CD4-positive, CD25-positive, alpha-beta regulatory T cell (primary cell): ENCODE results near the gene ATP8A1. TPM values are rescaled to one million over a fixed set of nuclear protein-coding genes. Genes with fewer than 3 reads are reported as not detected.
A peak's percentile ranks its signal among the peaks of the same experiment; 100 is the strongest.

Experiments
- ATAC-seq, 2 donors: fragments of 150-1000 bp; cut with Tn5 transposase; one replicate each; pipeline ENCODE4 v1.10.0; 2021; ENCODE audit warnings: low read depth in 2 of 2, moderate number of reproducible peaks in 2 of 2, moderate library complexity in 1 of 2
- DNase-seq, 3 donors: peaks; one replicate each; pipeline versions ENCODE4 v3.0.0 to v3.0.0-alpha.2; 2012 to 2022; ENCODE audit warnings: mixed read lengths in 1 of 3
- H3K27ac ChIP-seq: one replicate; pipeline ENCODE4 v1.7.0; 2013; ENCODE audit warnings: mild to moderate bottlenecking, low read length; ENCODE audit not compliant: insufficient read depth, poor library complexity, severe bottlenecking
- H3K27me3 ChIP-seq: one replicate; pipeline ENCODE4 v1.7.0; 2013; ENCODE audit warnings: low read length; ENCODE audit not compliant: control insufficient read depth, insufficient read depth
- H3K36me3 ChIP-seq: one replicate; pipeline ENCODE4 v1.7.0; 2013; ENCODE audit warnings: mild to moderate bottlenecking, low read length, moderate library complexity; ENCODE audit not compliant: control insufficient read depth, insufficient read depth
- H3K4me1 ChIP-seq: 2 replicates; pipeline ENCODE4 v1.7.0; 2013; ENCODE audit warnings: mild to moderate bottlenecking, low read length; ENCODE audit not compliant: insufficient read depth, control insufficient read depth, poor library complexity, severe bottlenecking
- H3K4me3 ChIP-seq: one replicate; pipeline ENCODE4 v1.7.0; 2013; ENCODE audit warnings: low read depth, mild to moderate bottlenecking, low read length, moderate library complexity
- H3K9me3 ChIP-seq, 2 experiments: 1 replicate in 1 of 2; 2 replicates in 1 of 2; pipeline ENCODE4 v1.7.0; 2013; ENCODE audit warnings: low read length in 2 of 2, mild to moderate bottlenecking in 1 of 2, moderate library complexity in 1 of 2; ENCODE audit not compliant: control insufficient read depth in 2 of 2
- H3K27ac Mint-ChIP-seq, 3 donors: one replicate each; pipeline ENCODE4 v1.8.0; 2020 to 2022; ENCODE audit warnings: mild to moderate bottlenecking in 3 of 3, mixed read lengths in 3 of 3, moderate library complexity in 2 of 3
- H3K27me3 Mint-ChIP-seq: one replicate; pipeline ENCODE4 v1.8.0; 2022; ENCODE audit warnings: mild to moderate bottlenecking, mixed read lengths
- H3K36me3 Mint-ChIP-seq: one replicate; pipeline ENCODE4 v1.8.0; 2020; ENCODE audit warnings: mixed read lengths
- H3K4me1 Mint-ChIP-seq, 4 donors: one replicate each; pipeline ENCODE4 v1.8.0; 2020 to 2022; ENCODE audit warnings: mixed read lengths in 4 of 4, mild to moderate bottlenecking in 1 of 4
- H3K4me3 Mint-ChIP-seq, 4 donors: one replicate each; pipeline ENCODE4 v1.8.0; 2020 to 2022; ENCODE audit warnings: mild to moderate bottlenecking in 4 of 4, mixed read lengths in 4 of 4, moderate library complexity in 3 of 4
- H3K9me3 Mint-ChIP-seq, 7 donors: one replicate each; pipeline ENCODE4 v1.8.0; 2020 to 2022; ENCODE audit warnings: mixed read lengths in 7 of 7, mild to moderate bottlenecking in 3 of 7, moderate library complexity in 2 of 7
- polyA plus RNA-seq, 4 donors: library from polyadenylated mRNA; unstranded; fragments of 300-500 nt; fragmentation: Illumina TruSeq; gene quantifications; one replicate each; pipeline ENCODE4 v1.2.3, GENCODE V29; 2021
- total RNA-seq: library from RNA; stranded (reverse); gene quantifications from one replicate; pipeline ENCODE4 v1.2.3, GENCODE V29; 2022

ATP8A1 gene
- total and polyA plus RNA-seq, 5 donors from 2014 or later = 6.3 to 49.9 (median 8.1) TPM

DNA sequence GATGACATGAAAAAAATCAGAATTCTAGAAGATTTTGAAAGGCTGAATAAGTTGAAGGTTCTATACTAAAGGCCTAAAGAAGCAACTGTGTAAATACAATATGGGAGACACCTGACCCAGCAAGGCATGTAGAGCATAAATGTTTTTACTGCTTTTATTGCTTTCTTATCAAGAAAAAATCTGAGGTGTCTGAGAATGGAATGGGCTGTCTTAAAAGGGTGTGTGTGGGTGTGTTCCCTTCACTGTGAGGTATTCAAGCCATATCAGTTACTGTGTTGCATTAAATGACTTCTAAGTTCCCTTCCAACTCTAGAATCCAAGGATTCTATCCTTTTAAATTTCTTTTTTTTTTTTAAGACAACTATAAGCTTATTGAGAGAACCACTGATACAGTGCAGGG is 15.7 kb downstream of the ATP8A1 start:
- peak overlapping the region; percentile 52 to 88 (median 70) for H3K27ac Mint-ChIP-seq
- Histone ChIP-seq H3K4me3 (peak overlapping the region; percentile 37), H3K27me3 (no peaks in the 10 kb centered on the region), H3K4me1 (peaks cover 48% of the 10 kb centered on the region), H3K9me3 (no peaks in the 10 kb centered on the region), H3K27ac (no peak overlapping the region), H3K36me3 (no peaks in the 10 kb centered on the region)
- DNase-seq (no peak), ATAC-seq (no peak)
- no peaks in the 10 kb centered on the region for H3K9me3 Mint-ChIP-seq
- H3K27me3 Mint-ChIP-seq = no peaks in the 10 kb centered on the region
- peak overlapping the region in 1 of 4 donors; percentile 2 for H3K4me3 Mint-ChIP-seq
- no peaks in the 10 kb centered on the region for H3K36me3 Mint-ChIP-seq
- peaks cover 58 to 94% (median 84%) of the 10 kb centered on the region in 4 donors for H3K4me1 Mint-ChIP-seq

DNA sequence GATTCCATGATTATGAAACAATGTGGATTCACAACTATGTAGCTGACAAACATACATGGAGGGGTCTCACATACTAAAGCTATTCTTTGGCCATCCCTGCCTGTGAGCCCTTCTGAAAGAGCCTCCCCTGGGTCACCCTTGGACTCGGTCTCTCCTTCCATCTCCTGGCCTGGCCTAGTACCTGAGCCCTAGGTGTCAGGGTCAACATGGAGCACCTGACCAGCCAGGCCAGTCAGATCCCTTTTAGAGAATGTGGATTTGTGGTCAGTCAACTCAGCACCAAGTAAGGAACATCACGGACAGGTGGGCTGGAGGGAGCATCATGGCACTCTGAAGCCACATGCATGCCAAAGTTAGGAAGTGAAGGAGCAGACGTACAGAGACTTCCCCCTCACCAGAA is 16.3 kb downstream of the ATP8A1 start:
- H3K4me3 ChIP-seq = no peak overlapping the region
- peaks cover 48% of the 10 kb centered on the region for H3K4me1 ChIP-seq

DNA sequence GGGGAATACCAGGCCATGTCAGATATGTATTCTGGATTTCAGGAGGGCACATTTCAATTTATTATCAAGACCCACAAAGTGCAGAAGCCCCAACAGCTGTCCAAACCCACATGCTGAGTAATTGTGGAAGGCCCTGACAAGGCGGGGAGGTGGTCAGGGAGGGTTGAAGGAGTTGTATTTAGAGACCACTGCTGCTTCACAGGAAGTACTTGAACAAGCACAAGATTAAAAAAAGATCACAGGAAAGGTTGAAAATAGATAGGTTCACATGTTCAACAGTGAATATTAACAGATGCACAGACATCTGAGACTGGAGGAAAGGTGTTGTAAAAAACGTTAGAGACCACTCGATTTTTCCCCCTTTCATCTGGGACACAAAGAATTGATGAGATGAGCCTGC is 17.9 kb downstream of the ATP8A1 start:
- peak overlapping the region in 2 of 3 donors; percentile 11 to 26 for H3K27ac Mint-ChIP-seq
- Histone ChIP-seq H3K27ac (no peak overlapping the region), H3K27me3 (no peaks in the 10 kb centered on the region), H3K36me3 (no peaks in the 10 kb centered on the region), H3K4me1 (peaks cover 44% of the 10 kb centered on the region), H3K4me3 (peak overlapping the region; percentile 18), H3K9me3 (no peaks in the 10 kb centered on the region)
- H3K9me3 Mint-ChIP-seq = no peaks in the 10 kb centered on the region
- H3K4me3 Mint-ChIP-seq = peak overlapping the region; percentile 21 to 58 (median 44)
- DNase-seq (no peak), ATAC-seq (no peak)
- no peaks in the 10 kb centered on the region for H3K36me3 Mint-ChIP-seq
- no peaks in the 10 kb centered on the region for H3K27me3 Mint-ChIP-seq
- peaks cover 54 to 83% (median 76%) of the 10 kb centered on the region in 4 donors for H3K4me1 Mint-ChIP-seq

More for the DNA sequence above, 16.3 kb downstream of the ATP8A1 start:
- ATAC-seq (no peak), DNase-seq (no peak)
- Histone ChIP-seq H3K36me3 (no peaks in the 10 kb centered on the region), H3K27ac (no peak overlapping the region), H3K9me3 (no peaks in the 10 kb centered on the region), H3K27me3 (no peaks in the 10 kb centered on the region)
- H3K27me3 Mint-ChIP-seq = no peaks in the 10 kb centered on the region
- no peaks in the 10 kb centered on the region for H3K9me3 Mint-ChIP-seq
- H3K36me3 Mint-ChIP-seq = no peaks in the 10 kb centered on the region
- peaks cover 55 to 93% (median 82%) of the 10 kb centered on the region in 4 donors for H3K4me1 Mint-ChIP-seq
- H3K27ac Mint-ChIP-seq = peak overlapping the region in 2 of 3 donors; percentile 52 to 70
- peak overlapping the region in 1 of 4 donors; percentile 25 for H3K4me3 Mint-ChIP-seq

DNA sequence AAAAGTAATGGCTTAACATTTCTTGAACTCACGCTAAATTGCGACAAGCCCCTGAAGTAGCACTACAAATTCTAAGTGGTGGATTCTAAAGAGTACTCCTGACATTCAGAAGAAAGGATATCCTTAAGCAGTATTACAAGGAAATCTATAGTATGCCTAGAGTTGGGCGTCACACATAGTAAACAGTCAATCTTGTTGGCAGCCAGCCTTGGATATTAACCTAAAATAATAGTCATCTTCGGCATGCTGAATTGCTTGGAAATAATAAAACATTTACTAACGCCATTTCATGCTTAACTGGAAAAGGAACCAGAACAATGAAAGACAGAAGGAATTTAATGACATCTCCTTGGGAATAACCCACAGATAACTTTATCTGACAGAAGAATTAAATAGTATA is 18.6 kb downstream of the ATP8A1 start:
- no peak for DNase-seq
- Mint-ChIP-seq H3K4me3 (peak overlapping the region in 1 of 4 donors; percentile 33), H3K27me3 (no peaks in the 10 kb centered on the region), H3K4me1 (peaks cover 53 to 83% (median 77%) of the 10 kb centered on the region in 4 donors), H3K27ac (peak overlapping the region in 1 of 3 donors; percentile 11), H3K36me3 (no peaks in the 10 kb centered on the region), H3K9me3 (no peaks in the 10 kb centered on the region)
- Histone ChIP-seq H3K4me1 (peaks cover 42% of the 10 kb centered on the region), H3K27ac (no peak overlapping the region), H3K27me3 (no peaks in the 10 kb centered on the region), H3K9me3 (no peaks in the 10 kb centered on the region), H3K36me3 (no peaks in the 10 kb centered on the region), H3K4me3 (no peak overlapping the region)
- ATAC-seq = no peak

GRCh38 chr4:42637867-42638266 is 19.0 kb downstream of the ATP8A1 start:
- H3K9me3 ChIP-seq = no peaks in the 10 kb centered on the region
- no peak for ATAC-seq
- no peak overlapping the region for H3K4me3 ChIP-seq
- no peak for DNase-seq
- H3K36me3 ChIP-seq = no peaks in the 10 kb centered on the region
- Mint-ChIP-seq H3K4me3 (peak overlapping the region in 1 of 4 donors; percentile 0), H3K36me3 (no peaks in the 10 kb centered on the region), H3K4me1 (peaks cover 56 to 84% (median 78%) of the 10 kb centered on the region in 4 donors), H3K27ac (no peak overlapping the region), H3K27me3 (no peaks in the 10 kb centered on the region), H3K9me3 (no peaks in the 10 kb centered on the region)
- no peak overlapping the region for H3K27ac ChIP-seq
- H3K4me1 ChIP-seq = peaks cover 43% of the 10 kb centered on the region
- H3K27me3 ChIP-seq = no peaks in the 10 kb centered on the region

- no peaks in the 10 kb centered on the region for H3K27me3 ChIP-seq
- Mint-ChIP-seq H3K27me3 (no peaks in the 10 kb centered on the region), H3K27ac (peak overlapping the region in 1 of 3 donors; percentile 8), H3K4me3 (peak overlapping the region in 1 of 4 donors; percentile 0), H3K36me3 (no peaks in the 10 kb centered on the region), H3K9me3 (no peaks in the 10 kb centered on the region), H3K4me1 (peaks cover 50 to 81% (median 75%) of the 10 kb centered on the region in 4 donors)
- no peaks in the 10 kb centered on the region for H3K36me3 ChIP-seq
- no peak for DNase-seq
- no peak overlapping the region for H3K4me3 ChIP-seq
- no peak for ATAC-seq
- H3K27ac ChIP-seq = no peak overlapping the region
- no peaks in the 10 kb centered on the region for H3K9me3 ChIP-seq
- peaks cover 37% of the 10 kb centered on the region for H3K4me1 ChIP-seq
These were observed 19.8 kb downstream of the ATP8A1 start for GRCh38 chr4:42637104-42637503.

DNA sequence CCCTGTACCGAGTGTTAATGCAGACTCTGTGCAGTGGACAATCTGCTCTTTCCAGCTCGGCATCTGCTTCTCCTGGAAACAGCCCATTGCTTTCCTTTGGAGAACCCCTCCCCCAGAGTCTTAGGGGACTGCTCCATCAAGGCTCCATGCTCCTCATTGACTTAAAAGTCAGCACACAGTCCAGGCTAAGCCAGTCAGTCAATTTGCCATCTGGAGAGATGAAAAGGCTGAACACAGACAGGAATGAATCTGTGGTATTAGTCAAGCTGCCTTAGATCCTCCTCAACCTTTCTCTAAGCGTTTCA is 20.3 kb downstream of the ATP8A1 start:
- Histone ChIP-seq H3K4me1 (peaks cover 32% of the 10 kb centered on the region), H3K27ac (no peak overlapping the region), H3K27me3 (no peaks in the 10 kb centered on the region), H3K4me3 (no peak overlapping the region), H3K36me3 (no peaks in the 10 kb centered on the region), H3K9me3 (no peaks in the 10 kb centered on the region)
- Mint-ChIP-seq H3K27me3 (no peaks in the 10 kb centered on the region), H3K4me3 (no peak overlapping the region), H3K27ac (peak overlapping the region in 1 of 3 donors; percentile 8), H3K4me1 (peaks cover 45 to 81% (median 74%) of the 10 kb centered on the region in 4 donors), H3K36me3 (peaks cover 4% of the 10 kb centered on the region), H3K9me3 (peaks cover 0 to 3% (median 0%) of the 10 kb centered on the region in 7 donors)
- DNase-seq (no peak), ATAC-seq (no peak)

- Mint-ChIP-seq H3K4me1 (peaks cover 30 to 79% (median 75%) of the 10 kb centered on the region in 4 donors), H3K36me3 (peaks cover 7% of the 10 kb centered on the region), H3K4me3 (no peak overlapping the region), H3K27ac (peak overlapping the region; percentile 5 to 47 (median 27)), H3K27me3 (no peaks in the 10 kb centered on the region), H3K9me3 (peaks cover 0 to 3% (median 0%) of the 10 kb centered on the region in 7 donors)
- Histone ChIP-seq H3K9me3 (no peaks in the 10 kb centered on the region), H3K27me3 (no peaks in the 10 kb centered on the region), H3K36me3 (no peaks in the 10 kb centered on the region), H3K4me3 (no peak overlapping the region), H3K27ac (no peak overlapping the region), H3K4me1 (peaks cover 18% of the 10 kb centered on the region)
- ATAC-seq (no peak), DNase-seq (no peak)
These were observed 23.1 kb downstream of the ATP8A1 start for GRCh38 chr4:42633605-42634388.
